GM13976 (cell line): ENCODE results near the gene MRPS6.

Experiments
- DNase-seq: peaks from one replicate; pipeline ENCODE4 v3.0.0; 2012; ENCODE audit warnings: low spot score
- CTCF ChIP-seq: IDR thresholded peaks from 2 replicates; pipeline ENCODE4 v1.5.1; 2012; ENCODE audit warnings: borderline replicate concordance, mild to moderate bottlenecking; ENCODE audit not compliant: insufficient read depth; ENCODE audit errors: extremely low read depth, missing control alignments, control extremely low read depth
- in situ Hi-C: fragments of 300-500 bp; cut with MboI; formaldehyde crosslinking; loops from one replicate; pipeline ENCODE4 v1.12.0; 2022; ENCODE audit warnings: low sequenced_read_pairs, mixed read lengths, inconsistent platforms; ENCODE audit not compliant: unreplicated experiment

The MRPS6 gene

GRCh38 chr21:34083357-34083756 lies 10.0 kb downstream of the MRPS6 start:
- no peak for DNase-seq
- TF ChIP-seq CTCF, result no peak
- in situ Hi-C loops, result no loop called here

DNA sequence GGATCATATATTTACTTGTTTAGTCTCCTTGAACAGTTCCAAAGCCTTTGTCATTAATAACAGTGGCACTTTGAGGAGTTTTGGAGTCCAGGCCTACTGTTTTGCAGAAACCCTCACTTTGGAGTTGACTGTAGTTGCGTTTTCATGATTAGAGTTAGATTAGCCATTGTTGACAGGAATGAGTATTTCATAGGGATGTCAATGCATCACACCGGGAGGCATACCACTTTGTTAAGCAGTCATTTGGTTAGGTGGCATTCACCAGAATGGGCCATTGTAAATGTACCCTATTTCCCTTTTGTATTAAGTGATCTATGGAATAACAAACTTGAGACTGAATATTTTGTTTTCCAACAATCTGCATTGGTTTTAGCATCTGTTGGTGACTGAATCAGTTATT lies 11.8 kb downstream of the MRPS6 start:
- in situ Hi-C loops, result no loop called here
- no peak for DNase-seq
- no peak for TF ChIP-seq CTCF

DNA sequence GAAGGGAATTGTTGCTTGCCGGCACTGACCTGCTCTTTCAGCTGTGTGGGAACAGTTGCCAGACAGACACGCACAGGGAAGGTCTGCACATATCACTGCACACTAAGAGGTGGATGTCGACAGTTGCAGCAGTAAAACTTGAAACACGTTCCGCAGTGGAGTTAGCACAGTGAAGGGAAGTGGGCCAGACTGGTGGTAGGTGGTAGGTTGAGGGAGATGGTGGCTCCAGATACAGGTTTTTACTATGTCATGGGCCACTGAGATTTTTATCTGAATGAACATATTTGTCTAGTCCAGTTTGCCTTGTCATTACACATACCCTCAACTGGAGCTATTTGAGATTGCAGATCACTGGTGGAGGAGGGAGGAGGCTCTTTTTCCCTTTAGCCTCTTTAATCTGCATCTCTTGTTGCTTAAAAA lies 13.5 kb downstream of the MRPS6 start:
- in situ Hi-C loops, result no loop called here
- no peak for DNase-seq
- TF ChIP-seq CTCF, result no peak

DNA sequence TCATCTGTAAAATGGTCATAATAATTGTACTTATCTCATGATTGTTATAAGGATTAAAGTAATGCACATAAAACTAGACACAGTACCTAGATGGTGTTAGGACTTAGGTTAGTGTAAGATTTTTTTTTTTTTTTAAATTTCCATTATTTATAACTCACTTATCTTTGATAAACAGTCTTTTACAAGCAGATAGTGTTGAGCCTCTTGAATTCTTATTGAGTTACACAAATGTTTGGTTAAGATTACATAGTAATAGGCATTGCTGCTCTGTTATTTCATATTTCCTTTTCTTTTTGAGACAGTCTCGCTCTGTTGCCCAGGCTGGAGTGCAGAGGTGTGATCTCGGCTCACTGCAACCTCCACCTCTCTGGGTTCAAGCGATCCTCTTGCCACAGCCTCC lies 15.4 kb downstream of the MRPS6 start:
- DNase-seq, result no peak
- TF ChIP-seq CTCF, result no peak
- in situ Hi-C loops, result no loop called here

DNA sequence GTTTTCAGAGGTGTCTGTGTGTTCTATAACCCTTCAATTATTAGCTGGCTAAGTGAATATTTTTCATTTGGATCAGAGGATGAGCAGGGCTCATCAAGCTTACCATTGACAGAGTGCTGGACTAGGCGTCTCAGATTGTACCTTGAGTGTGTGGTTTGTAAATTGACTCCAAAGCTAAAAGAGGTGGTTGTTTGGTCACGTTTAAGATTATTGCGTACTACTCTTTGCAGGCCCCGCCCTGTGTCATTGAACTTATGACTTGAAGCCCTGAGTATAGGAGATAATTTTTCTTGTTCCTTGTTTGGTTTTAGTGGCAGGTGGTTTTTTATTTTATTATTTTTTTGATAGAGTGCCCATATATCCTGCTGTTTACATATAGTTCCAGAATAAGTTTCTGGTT lies 17.7 kb downstream of the MRPS6 start:
- TF ChIP-seq CTCF, result no peak
- DNase-seq, result no peak
- in situ Hi-C loops, result no loop called here

- no peak for DNase-seq
- TF ChIP-seq CTCF, result no peak
- in situ Hi-C loops, result no loop called here
Measured at GRCh38 chr21:34091607-34092006, 18.2 kb downstream of the MRPS6 start.

DNA sequence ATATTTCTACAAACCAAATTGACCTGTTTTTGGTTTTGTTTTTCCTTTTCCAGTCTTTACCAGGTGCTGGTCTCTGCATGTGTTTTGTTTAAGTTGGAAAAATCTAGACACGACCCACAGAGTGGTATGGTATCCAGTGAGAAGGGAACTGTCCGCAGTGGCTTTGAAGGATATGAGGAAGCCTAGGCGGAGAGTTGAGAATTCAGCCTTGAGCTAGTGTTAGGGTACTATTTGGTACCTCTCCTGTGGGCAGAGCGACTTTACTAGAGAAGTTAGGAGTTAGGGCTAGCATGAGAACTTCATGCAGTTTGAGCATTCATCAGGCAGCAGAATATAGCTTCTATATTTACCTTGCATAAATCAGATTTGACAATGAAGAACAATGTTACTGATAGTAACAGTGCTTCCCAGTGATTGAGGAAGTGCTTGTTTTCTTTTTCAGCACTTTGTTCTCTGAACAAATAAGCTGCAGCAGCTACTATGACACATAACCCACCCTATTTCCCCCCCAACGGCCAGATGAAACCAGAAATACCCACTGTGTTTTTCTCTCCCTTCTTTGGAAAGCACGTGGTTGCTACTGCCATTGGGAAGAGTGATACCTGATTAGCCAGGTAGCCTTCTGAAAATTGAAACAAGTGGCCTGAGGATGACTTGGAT lies 19.0 kb downstream of the MRPS6 start:
- TF ChIP-seq CTCF, result no peak
- in situ Hi-C loops, result no loop called here
- no peak for DNase-seq
